ENCODE data around the gene TEAD1.

The TEAD1 gene

DNA sequence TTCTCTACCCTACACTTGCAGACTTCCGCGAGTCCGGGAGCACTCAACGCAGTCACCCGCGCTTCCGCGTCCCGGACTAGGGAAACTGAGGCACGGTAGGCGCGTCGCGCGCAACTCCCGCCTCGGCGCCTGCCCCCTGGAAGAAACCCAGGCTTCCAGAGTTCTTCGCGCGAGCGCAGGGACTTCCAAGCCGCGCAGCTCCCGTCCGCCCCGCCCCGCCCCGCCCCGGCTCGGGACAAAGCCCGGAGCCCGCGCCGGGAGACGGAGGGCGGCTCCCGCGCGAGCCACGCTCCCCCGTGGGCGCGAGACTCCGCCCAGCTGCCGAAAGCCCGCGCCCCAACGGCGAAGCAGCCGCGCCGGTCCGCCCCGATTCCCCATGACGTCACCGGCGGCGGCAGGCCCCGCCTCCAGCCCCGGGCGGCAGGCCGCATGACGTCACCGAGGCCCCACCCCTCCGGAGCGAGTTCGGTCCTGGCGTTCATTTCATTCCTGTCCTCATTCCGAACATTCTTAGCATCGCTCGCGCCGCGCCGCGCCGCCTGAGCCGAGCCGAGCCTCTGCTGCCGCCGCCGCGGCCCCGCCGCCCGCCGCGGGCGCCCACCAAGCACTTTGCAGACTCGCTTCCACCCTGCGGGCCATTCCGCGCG, at the start of gene TEAD1:
TSS of gene TEAD1 (plus strand) at position 498 of the 647 bp plus-strand sequence.
- peak; percentile 86 to 89 for DNase-seq

DNA sequence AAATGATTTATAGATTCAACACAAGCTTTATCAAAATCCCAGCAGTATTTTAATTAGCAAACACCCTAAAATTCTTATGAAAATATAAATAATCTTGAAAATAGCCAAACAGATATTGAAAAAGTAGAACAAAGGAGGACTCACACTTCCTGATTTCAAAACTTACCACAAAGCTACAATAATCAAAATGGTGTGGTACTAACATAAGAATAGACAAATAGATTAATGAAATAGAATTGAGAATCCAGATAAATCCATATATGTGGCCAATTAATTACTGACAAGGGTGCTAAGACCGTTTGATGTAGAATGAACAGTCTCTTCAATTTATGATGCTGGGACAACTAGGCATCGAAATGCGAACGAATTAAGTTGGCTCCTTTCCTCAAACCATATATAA, 49.6 kb upstream of the TEAD1 start:
- no peak for DNase-seq

DNA sequence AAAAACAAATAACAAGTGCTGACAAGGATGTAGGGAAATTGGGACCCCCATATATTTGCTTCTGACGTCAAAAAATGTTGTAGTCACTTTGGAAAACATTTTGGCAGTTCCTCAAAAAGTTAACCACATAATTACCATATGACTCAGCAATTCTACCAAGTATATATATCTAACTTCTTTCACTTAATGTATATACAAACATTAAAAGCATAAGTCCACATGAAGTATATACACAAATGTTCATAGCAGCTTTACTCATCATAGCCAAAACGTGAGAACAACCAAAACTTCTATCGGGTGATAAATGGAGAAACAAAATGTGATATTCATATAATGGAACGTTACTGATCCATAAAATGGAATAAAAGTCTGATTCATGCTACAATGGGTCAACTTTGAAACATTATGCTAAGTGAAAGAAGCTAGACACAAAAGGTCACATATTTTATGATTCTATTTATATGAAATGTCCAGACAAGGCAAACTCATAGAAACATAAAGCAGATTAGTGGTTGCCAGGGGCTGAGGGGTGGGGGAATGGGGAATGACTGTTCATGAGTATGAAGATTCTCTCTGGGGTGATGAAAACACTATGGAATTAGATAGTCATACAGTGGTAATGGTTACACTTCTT, 48.7 kb upstream of the TEAD1 start:
- DNase-seq = no peak

DNA sequence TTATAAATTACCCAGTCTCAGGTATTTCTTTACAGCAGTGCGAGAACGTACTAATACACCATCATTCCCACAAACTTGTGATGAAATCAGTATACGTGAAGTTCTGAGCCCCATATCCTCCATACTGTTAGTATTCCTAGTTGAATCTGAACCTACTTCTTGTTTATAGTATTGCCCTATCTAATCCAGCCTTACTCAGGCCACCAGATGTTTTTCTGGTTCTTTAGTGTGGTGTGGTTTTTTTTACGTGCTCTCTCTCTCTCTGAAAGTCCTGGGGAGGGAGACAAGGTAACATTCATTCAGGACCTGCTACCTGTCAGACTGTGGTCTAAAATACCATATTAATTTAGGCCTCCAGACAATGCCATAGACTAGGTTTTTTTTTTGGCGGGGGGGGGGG, 47.6 kb upstream of the TEAD1 start:
- no peak for DNase-seq

DNA sequence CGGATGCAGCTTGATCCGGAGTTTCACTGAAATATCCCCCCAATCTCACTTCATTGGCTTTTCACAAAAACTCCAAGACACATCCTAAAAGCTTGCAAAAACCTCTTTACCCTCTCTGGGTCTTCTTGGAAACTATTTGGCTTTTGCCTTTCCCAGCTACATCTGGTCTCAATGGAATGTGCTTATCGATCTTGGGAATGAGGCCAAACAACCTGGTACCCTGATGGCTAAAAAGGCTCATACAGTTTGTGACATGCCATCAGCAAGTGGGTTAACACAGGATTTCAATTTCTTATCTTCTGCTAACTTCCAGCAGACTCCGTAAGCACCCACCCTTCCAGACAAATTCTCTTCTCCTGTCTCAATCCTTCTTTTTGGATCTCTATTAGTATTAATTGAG, 45.9 kb upstream of the TEAD1 start:
- DNase-seq = no peak

DNA sequence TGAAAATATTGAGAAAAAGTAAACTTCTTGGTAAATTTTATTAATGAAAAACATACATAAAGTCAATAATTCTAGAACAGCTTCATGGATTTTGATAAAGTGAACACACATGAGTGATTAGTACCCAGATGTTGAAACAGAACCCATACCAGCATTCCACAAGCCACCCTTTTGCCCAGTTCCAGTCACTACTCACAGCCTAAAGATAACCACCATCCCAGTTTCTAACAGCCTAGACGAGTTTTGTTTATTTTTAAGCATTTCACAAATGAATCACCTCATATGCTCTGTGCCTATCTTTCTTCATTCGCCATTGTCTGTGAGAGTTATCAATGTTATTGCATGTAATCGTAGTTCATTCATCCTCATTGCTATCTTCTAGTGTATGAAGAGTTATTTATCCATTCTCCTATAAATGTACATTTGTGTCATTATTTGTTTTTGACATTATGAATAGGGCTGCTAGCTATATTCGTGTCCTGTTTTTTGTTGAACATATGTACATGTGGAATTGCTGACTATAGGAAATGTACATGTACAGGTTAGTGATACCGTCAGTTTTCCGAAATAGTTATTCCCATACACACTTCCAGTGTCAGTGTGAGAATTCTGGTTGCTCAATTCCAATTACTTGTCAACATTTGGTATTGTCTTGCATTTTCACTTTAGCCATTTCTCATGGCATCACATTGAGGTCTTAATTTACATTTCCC, 44.5 kb upstream of the TEAD1 start:
- no peak for DNase-seq

DNA sequence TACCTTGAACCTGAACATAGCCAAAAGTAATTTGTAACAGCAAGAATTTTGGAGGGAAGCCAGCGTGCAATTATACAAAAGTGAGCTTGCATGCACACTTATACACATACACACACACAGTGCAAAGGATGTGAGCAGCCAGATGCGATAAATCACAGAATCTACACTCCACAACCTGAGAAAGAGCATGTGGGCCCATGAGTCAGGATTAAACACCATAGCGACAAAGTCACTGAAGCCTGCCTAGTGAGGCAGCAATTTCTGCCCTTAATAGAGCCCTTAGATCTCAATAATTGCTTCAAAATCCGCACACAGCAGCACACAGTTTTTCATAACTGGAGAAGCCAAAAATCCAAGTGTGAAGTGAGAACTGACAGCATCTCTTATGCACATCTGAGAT, 42.6 kb upstream of the TEAD1 start:
- DNase-seq = no peak

DNA sequence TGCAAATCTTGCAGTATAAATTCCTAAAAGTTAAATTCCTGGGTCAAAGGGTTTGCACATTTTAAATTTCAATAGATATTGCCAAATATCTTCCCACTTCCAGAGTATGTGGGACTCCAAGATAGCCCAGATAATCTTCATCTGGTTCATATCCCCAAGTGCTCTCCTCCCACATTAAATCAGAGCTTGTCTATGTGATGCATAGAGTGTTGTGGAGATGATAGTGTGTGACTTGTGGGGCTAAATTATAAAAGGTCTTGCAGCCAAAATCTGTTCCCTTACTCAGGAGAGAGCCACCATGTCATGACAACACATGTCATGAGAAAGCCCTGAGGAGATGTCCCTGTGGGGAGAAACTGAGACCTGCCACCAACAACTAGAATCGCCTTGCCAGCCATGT, 39.9 kb upstream of the TEAD1 start:
- no peak for DNase-seq

DNA sequence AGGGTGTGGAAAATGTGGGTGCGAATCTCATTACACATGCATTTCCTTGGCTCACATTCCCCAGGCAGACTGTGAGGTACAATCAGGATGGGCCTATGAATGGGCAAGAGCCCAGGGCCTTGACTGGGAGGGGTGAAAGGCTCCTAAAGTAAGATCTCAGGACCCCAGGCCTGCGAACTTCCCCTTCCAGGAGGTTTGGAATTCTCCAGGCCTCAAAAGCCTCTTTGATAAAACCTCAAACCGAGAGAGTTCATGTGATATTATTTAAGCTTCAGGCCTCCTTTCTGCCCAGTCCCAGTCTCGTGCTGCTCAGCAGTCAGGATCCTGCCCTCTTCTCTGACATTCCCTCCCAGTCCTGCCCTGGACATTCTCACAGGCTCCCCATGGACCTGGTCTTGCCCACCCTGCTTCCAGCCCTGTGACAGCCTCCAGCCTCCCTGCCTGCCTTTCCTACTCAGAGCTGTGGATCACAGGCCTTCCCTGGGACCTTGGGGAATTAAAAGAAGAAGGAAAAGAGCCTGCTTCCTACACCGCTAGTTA, 37.3 kb upstream of the TEAD1 start:
- DNase-seq = no peak

DNA sequence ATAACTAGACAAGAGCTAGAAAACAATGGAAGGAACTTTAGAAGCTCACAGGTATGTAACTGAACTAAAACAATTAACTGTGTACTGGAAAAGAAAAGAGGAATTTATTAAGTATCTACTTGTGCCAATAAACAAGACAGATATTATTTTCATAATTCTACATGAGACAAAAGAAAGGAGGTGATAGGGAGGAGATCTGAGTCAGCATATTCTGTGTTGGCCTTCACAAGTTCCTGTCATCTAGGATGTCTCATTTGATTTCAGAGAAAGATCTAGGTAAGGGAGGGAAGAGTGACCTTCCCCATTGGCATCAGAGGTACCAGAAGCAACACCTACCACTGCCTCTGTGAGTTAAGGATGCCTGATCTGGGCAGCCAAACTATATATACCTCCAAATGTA, 34.8 kb upstream of the TEAD1 start:
- DNase-seq = no peak

DNA sequence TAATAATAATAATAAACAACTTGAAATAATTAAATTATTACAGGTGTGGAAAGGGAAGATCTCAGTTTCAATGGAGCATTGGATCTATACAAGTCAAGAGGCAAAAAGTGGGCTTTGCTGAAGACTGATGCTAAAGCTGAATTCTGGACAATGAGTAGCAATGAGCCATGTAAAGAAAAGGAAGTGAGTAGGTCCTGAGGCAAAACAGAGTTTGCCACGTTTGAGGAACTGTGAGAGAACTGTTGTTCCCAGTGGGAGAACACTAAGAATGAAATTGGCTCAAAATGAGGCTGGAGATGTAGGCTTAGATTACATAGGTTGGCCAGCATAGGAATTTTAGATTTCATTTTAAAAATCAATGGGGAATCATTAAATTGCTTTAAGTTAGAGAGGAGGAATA, 33.9 kb upstream of the TEAD1 start:
- no peak for DNase-seq

DNA sequence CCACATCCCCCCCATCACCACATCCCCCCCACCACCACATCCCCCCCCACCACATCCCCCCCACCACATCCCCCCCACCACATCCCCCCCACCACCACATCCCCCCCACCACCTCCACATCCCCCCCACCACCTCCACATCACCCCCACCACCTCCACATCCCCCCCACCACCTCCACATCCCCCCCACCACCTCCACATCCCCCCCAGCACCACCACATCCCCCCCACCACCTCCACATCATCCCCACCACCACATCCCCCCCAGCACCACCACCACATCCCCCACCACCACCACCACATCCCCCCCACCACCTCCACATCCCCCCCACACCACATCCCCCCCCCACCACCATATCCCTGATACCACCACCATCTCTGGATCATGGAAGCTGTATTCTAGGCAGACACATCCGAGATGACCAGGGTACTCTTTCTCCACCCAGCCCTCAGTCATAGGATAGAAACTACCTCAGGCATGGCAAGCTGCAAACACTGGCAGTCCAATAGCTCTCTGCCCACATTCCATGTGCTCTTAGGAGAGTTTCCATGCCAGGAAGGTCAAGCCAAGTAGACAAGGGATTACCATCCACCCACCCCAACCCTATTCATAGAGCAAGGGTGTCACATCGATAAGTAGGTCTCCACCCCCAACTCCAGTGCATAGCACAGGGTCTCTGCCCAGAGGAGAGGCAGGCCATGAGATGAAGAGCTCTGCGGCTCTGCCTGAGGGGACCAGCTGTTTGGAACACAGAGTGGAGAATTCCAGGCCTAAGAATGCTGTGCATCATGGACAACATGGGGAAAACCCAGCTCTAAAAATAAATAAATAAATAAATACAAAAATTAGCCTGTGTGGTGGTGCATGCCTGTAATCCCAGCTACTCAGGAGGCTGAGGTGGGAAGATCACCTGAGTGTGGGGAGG, 33.0 kb upstream of the TEAD1 start:
- no peak for DNase-seq

DNA sequence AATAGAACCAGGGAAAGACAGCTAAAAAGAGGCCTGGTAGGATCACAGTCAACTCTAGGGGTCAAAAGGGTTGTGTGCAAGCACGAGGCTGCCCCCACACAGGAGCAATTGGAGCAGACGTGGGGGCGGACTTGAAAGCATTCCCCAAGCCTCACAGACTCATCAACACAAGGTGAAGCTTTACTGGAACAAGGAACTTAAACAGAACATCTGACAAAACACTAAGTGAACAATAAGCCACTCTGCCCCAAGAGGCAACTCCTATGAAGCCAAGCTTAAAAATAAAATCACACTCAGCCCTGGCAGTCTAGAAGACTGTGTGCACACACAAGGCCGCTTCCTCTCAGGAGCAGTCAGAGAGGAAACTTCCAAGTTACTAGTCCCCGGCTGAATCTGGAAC, 32.2 kb upstream of the TEAD1 start:
- no peak for DNase-seq

DNA sequence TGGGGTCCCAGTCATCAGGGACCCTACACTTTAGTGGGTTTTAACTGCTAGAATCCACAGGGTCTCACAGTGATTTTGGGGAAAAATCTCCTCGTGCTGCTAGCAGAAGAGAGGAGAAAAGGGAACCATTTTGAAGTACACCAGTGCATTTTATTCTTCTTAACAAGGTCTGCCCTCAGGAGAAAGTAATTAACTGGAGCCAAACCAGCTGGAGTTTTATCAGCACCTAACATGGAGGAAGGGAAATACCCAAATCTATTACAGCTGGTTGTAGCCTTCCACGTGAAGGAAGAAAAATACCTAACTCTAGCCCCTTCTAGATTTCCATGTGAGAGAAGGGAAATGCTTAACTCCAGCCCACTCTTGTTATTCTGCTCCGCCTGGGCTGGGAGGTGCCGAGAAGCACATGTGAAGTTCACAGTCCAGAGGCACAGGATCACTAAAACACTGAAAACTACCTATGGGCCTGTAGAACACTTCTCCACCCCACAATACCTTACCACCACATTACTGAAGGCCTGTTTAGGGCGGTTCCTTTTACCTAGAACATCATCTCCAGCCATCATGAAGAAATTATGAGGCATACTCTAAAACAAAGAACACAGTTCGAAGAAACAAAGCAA, 31.3 kb upstream of the TEAD1 start:
- DNase-seq = no peak

DNA sequence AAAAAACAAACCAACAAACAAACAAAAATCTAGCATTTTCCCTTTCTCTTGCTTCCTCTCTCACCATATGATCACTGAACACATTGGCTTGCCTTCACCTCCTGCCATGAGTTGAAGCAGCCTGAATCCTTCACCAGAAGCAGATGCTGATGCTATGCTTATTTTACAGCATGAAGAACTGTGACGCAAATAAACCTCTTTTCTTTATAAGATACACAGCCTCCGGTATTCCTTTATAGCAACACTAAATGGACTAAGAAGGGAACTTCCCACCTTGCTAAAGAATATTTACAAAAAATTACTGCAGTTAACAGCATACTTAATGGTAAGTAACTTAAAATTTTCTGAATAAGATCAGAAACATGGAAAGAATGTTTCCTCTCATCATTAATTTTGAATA, 27.7 kb upstream of the TEAD1 start:
- DNase-seq = no peak

DNA sequence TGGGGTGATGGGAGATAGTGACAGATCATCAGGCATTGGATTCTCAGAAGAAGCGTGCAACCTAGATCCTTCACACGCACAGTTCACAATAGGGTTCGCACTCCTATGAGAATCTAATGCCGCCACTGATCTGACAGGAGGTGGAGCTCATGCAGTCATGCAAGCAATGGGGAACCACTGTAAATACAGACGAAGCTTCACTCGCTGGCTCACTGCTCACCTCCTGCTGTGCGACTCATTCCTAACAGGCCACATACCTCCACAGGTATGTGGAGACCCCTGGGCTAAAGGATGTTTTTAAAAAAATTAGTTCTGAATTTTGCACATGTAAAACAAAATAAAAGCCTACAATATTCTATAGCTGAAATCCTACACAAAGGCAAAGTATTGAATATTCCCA, 20.5 kb upstream of the TEAD1 start:
- no peak for DNase-seq

DNA sequence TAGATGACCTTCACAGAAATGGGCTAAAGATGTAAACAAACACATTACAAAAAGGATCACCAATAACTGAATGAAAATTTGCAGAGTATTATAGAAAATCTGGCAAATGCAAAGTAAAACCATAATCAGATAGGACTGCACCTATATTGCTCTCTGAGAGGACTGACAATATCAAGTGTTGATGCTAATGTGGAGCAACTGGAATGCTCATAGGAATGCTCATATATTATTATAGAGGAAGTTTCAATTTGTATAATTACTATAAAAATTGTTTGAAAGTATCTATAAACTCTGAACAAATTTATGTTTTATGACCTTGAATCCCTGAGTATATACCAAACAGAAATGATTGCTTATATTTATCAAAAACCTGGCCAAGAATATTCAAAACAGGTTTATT, 18.4 kb upstream of the TEAD1 start:
- DNase-seq = no peak

DNA sequence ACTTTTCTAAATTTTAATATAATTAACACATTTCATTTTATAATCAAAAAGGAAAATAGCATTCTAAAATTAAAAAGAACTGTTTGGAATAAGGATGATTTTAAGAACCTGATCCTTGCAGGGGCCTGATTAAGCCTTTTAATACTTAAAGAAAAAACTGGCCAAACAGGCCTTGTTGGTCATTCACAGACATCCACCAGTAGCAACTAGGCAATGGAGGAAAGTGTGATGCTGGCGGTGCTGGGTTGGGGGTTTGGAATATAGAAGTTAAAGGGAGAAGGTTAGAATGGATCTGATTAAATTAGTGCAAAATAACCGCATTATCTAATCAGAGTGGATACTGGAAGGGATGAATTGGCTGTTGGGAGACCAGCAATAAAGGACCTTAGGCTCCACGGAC, 16.9 kb upstream of the TEAD1 start:
- no peak for DNase-seq

DNA sequence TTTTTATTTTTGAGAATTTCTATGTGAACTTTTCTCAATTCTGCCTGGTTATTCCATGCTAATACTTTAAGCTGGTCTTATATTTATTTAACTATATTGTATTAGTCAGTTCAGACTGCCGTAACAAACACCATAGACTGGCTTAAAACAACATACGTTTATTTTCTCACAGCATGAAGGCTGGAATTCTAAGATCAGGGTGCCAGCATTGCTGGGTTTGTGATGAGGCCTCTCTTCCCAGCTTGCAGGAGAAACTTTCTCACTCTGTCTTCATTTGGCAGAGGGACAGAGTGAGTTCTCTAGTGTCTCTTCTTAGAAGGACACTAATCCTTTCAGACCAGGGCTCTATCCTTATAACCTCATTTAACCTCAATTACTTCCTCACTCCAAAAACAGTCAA, 16.2 kb upstream of the TEAD1 start:
- no peak for DNase-seq

DNA sequence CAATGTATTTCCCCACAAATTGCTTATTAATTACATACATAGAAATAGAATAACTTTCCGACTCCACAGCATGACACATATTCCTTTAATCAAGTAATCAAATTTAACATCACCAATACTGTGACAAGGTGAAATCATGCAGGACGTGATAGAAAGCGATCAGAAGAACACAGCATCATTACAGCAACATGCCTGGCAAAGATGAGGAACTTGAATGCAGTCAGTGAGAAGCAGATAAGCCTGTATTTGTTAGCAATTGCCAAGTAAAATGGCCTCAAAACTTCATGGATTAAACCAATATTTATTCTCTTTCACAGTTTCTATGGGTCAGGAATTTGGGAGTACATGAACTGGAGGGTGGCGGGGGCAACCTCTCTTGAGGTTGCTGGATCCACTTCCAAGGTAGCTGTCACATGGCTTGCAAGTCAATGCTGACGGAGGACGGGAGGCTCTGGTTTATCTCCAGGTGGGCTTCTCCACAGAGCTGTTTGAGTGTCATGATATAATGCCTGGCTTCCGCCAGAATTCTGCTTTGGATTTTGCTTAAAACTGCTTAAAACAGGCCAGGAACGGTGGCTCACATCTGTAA, 12.0 kb upstream of the TEAD1 start:
- no peak for DNase-seq

DNA sequence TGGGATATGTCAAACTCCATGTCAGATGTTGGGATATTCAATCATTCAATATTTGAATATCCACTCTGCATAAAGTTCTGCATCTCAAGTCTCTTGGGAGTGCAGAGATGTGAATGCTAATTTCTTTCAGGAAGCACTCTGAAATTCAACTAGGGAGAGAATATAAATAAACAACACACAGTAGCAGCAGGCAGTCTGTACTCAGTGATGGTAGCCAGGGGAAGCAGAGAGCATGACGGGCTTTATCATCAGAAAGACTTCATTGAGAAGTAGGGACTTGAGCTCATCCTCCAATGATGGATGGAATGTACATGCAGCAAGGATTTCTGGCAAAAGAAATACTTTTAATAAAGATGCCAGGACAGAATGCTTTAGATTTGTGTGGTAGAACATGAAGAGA, 9.8 kb upstream of the TEAD1 start:
- no peak for DNase-seq

DNA sequence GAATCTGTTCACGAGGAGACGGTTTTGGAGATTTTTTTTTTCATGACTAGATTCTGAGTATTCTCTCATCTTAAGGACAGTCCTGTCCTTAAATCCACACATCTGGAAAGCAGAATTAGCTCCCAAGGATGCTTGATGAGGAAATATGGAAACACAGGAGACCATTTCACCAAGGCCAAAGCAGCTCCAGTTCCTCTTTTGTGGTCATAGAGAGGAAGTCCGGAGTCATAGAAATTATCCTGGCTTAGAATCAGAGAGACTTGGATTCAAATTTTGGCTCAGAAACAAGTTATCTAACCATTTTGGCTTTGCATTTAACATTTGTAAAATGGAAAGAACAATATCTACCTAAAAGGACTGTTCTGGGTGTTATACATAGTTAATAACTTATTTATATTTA, 7.3 kb upstream of the TEAD1 start:
- DNase-seq = no peak
